Thyroid gland (tissue), 4 donors: Measurements from ENCODE around the gene DUSP28. TPM values are rescaled to one million over a fixed set of nuclear protein-coding genes. Genes with fewer than 3 reads are reported as not detected.

Experiments used
- DNase-seq, 2 donors: peaks; one replicate each; pipeline ENCODE4 v3.0.0-alpha.2; 2019
- H3K27ac ChIP-seq, 3 donors: fragments of 200-600 bp; sonication (generic); 1 replicate in 2 of 3; 2 replicates in 1 of 3; pipeline ENCODE4 v1.5.1; 2016 to 2019; ENCODE audit warnings: mild to moderate bottlenecking in 1 of 3, moderate library complexity in 1 of 3
- H3K27me3 ChIP-seq: fragments of 200-600 bp; sonication (generic); one replicate; pipeline ENCODE4 v1.5.1; 2019
- H3K36me3 ChIP-seq, 2 donors: fragments of 200-600 bp; sonication (generic); one replicate each; pipeline ENCODE4 v1.5.1; 2016 to 2019
- H3K4me1 ChIP-seq, 2 donors: fragments of 200-600 bp; sonication (generic); one replicate each; pipeline ENCODE4 v1.5.1; 2017 to 2019
- H3K4me3 ChIP-seq, 3 donors: fragments of 200-600 bp; sonication (generic); replicated peaks in 1 of 3; 1 replicate in 2 of 3; 2 replicates in 1 of 3; pipeline ENCODE4 v1.5.1; 2016; ENCODE audit warnings: mild to moderate bottlenecking in 1 of 3
- H3K9me3 ChIP-seq: fragments of 200-600 bp; sonication (generic); one replicate; pipeline ENCODE4 v1.5.1; 2017
- POLR2A ChIP-seq, 2 donors: fragments of 450-650 bp; IDR thresholded peaks; one replicate each; pipeline ENCODE4 v1.6.1; 2017; ENCODE audit warnings: antibody characterized with exemption in 2 of 2, mild to moderate bottlenecking in 2 of 2, moderate library complexity in 1 of 2
- WGBS, 2 donors: methylation state at CpG; one replicate each; pipeline ENCODE4 v1.1.5; 2017; 5-methylcytosine and 5-hydroxymethylcytosine counted together
- intact Hi-C: fragments of 100-400 bp; cut with DNase I; formaldehyde crosslinking; loops from one replicate; pipeline ENCODE4 v1.15.1; 2023
- total RNA-seq, 4 donors: library from RNA; depleted of rRNA; stranded (reverse); fragments of >200 nt; gene quantifications; one replicate each; pipeline ENCODE4 v1.2.3, GENCODE V29; 2016
- TF ChIP-seq, protein P1 (sequence below), 6 experiments: fragments of 200-600 bp in 3 of 6; fragments of 450-650 bp in 3 of 6; sonication (generic) in 3 of 6; IDR thresholded peaks; one replicate each; pipeline ENCODE4 v1.5.1; 2016 to 2019; ENCODE audit warnings: antibody characterized with exemption in 6 of 6, mild to moderate bottlenecking in 2 of 6, inconsistent platforms in 1 of 6, moderate library complexity in 1 of 6

DUSP28 gene
- total RNA-seq, 4 donors from 2014 or later: 6.6 to 12.5 (median 9.2) TPM

DNA sequence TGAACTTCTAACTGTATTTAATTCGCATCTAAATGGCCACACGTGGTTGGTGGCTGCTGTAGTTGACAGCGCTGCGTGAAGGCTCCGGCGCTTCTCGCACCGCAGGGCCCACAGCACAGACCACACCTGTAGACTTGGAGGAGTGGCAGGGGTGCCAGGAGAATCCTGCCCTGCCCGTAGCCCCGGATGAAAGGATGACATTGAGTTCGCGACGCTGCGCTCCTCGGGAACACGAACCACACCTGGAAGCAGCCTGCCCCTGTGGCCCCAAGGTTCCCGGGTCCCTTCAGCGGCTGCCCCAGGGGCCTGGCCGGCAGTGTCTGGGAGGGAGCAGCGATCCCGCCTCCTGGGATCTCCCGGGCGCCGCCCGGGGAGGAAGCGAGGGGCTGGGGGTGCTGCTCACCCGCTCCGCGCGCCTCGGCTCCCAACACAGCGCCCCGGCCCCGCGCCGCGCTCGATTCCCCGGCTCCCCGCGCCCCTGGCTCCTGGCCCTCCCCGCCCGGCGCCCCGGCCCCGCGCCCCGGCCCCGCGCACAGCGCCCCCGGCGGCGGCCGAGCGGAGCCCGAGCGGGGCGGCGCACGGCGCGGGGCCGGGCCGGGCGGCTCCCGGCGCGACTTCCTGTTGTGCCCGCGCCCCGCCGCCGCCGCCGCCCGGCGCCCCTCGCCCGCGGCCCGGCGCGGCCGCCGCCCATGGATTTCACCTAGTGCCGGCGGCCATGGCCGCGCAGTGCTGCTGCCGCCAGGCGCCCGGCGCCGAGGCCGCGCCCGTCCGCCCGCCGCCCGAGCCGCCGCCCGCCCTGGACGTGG is 7.9 kb downstream of the DUSP28 start, which contains the start of gene RNPEPL1:
TSS of gene RNPEPL1 (plus strand) at position 613 of the 806 bp plus-strand sequence. CDS start at position 716, 103 bp downstream.
- peak within 1 kb of the TSS; percentile 14 to 64 (median 46) for H3K4me3 ChIP-seq
- no peaks in the 10 kb centered on the region for H3K36me3 ChIP-seq
- TF ChIP-seq POLR2A (IDR thresholded peaks at IDR 0.05): peak in 1 of 2 donors; percentile 28
- TF ChIP-seq, protein P1, sequence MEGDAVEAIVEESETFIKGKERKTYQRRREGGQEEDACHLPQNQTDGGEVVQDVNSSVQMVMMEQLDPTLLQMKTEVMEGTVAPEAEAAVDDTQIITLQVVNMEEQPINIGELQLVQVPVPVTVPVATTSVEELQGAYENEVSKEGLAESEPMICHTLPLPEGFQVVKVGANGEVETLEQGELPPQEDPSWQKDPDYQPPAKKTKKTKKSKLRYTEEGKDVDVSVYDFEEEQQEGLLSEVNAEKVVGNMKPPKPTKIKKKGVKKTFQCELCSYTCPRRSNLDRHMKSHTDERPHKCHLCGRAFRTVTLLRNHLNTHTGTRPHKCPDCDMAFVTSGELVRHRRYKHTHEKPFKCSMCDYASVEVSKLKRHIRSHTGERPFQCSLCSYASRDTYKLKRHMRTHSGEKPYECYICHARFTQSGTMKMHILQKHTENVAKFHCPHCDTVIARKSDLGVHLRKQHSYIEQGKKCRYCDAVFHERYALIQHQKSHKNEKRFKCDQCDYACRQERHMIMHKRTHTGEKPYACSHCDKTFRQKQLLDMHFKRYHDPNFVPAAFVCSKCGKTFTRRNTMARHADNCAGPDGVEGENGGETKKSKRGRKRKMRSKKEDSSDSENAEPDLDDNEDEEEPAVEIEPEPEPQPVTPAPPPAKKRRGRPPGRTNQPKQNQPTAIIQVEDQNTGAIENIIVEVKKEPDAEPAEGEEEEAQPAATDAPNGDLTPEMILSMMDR (IDR thresholded peaks at IDR 0.05): peak in 1 of 6 experiments; percentile 3
- peaks cover 30 to 47% of the 10 kb centered on the region in 2 donors for H3K4me1 ChIP-seq
- intact Hi-C loops: loop anchor here (10.0 kb wide), 1 partner anchor 333 kb away; no protein-coding TSS in a partner anchor
- 0% methylated on average over 2 to 11 of the region's 106 CpGs for WGBS, 2 donors
- no peaks in the 10 kb centered on the region for H3K9me3 ChIP-seq
- no peaks in the 10 kb centered on the region for H3K27me3 ChIP-seq
- peak within 1 kb of the TSS; percentile 26 to 93 (median 86) for H3K27ac ChIP-seq
- DNase-seq: peak; percentile 57 to 59

DNA sequence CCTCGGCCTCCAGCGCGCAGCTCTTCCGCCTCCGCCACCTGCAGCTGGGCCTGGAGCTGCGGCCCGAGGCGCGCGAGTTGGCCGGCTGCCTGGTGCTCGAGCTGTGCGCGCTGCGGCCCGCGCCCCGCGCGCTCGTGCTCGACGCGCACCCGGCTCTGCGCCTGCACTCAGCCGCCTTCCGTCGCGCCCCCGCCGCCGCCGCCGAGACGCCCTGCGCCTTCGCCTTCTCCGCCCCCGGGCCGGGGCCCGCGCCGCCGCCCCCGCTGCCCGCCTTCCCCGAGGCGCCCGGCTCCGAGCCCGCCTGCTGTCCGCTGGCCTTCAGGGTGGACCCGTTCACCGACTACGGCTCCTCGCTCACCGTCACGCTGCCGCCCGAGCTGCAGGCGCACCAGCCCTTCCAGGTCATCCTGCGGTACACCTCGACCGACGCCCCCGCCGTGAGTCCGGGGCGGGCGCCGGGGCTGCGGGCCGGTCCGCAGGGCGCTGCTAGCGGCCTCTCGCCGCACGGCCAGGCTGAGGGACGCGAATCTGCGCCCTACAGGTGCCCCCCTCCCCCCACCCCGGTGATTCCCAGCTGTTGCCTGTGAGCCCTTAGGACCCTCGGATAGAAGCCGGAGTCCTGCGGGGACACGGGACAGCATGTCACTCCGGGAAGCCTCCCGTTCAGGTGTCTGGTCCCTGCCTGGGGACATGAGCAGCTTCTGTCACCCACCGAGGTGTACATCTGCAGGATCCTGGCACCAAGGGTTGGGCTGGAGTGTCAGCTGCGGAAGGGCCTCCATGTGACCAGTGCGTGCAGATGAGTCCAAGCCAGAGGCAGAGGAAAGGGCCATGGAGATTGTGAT is 8.7 kb downstream of the DUSP28 start:
- Histone ChIP-seq H3K9me3 (no peaks in the 10 kb centered on the region), H3K4me1 (peaks cover 30 to 47% of the 10 kb centered on the region in 2 donors), H3K27me3 (no peaks in the 10 kb centered on the region), H3K36me3 (peaks cover 0 to 4% of the 10 kb centered on the region in 2 donors), H3K27ac (peak overlapping the region in 2 of 3 donors; percentile 38 to 52), H3K4me3 (peak overlapping the region; percentile 14 to 64 (median 46))
- WGBS, 2 donors: 12% methylated on average over 18 of the region's 93 CpGs; no CpG with 5 or more reads in 1 of the 2 donors
- DNase-seq: peak; percentile 66 to 69
- TF ChIP-seq POLR2A (IDR thresholded peaks at IDR 0.05): peak in 1 of 2 donors; percentile 67
- TF ChIP-seq, protein P1 (IDR thresholded peaks at IDR 0.05): peak in 1 of 6 experiments; percentile 6
- intact Hi-C loops: loop anchor here (10.0 kb wide), 1 partner anchor 334 kb away; no protein-coding TSS in a partner anchor

DNA sequence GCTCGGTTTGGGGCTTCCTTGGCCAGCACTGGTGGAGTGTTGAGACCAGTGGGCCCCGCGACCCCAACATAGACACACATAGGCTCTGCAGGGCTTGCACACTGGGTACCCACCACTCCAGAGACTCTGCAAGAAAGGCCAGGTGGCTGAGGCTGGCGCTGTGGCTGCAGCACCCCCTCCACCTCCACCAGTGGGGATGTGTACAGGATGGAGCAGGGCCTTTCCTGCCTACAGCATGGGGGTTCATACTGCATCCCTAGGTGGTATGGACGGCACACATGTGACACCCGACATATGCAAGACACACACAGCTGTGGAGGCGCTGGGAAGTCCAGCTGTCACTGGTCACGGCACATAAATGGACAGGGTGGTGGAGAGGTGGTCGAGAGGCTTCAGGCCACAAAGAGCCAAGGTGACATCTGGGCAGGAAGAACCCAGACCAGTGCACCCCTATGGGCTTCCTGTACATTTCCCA is 9.4 kb downstream of the DUSP28 start:
- WGBS, 2 donors: 79 to 92% methylated on average over 4 to 8 of the region's 9 CpGs
- Histone ChIP-seq H3K4me3 (peak overlapping the region in 2 of 3 donors; percentile 14 to 64), H3K27ac (no peak overlapping the region), H3K4me1 (peaks cover 30 to 47% of the 10 kb centered on the region in 2 donors), H3K36me3 (peaks cover 4% of the 10 kb centered on the region in 2 donors), H3K9me3 (no peaks in the 10 kb centered on the region), H3K27me3 (no peaks in the 10 kb centered on the region)
- TF ChIP-seq, protein P1 (IDR thresholded peaks at IDR 0.05): no peak
- no peak for TF ChIP-seq POLR2A (IDR thresholded peaks at IDR 0.05)
- intact Hi-C loops: loop anchor here (10.0 kb wide), 1 partner anchor 335 kb away; no protein-coding TSS in a partner anchor
- DNase-seq: no peak

DNA sequence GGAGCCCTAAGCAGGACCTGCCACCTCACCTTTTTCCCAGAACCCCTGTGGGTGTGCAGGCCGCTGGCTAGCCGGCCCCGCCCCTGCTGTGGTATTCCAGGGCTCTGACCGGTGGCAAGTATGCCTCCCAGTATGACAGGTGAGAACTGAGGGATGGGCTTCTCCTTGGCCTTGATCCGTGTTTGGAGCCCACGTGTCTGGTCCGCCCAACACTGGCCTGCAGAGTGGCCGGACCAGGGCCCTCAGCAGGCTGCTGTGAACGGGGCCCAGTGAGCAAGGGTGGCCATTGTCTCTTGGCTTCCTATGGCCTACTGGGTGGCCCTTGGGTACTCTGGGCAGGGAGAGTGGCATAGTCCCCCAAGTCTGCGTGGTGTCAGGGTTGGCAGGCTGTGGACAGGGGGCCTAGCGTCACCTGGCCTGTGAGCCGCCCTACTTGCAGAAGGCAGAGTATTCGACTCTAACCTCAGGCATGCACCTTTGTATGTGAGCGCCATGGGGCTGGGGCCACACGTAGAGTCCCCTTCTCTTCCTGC is 9.9 kb downstream of the DUSP28 start:
- no peaks in the 10 kb centered on the region for H3K27me3 ChIP-seq
- H3K4me1 ChIP-seq: peaks cover 30 to 45% of the 10 kb centered on the region in 2 donors
- WGBS, 2 donors: 94 to 95% methylated on average over 8 to 14 of the region's 15 CpGs
- no peak overlapping the region for H3K4me3 ChIP-seq
- DNase-seq: peak in 1 of 2 donors; percentile 0
- TF ChIP-seq, protein P1 (IDR thresholded peaks at IDR 0.05): no peak
- TF ChIP-seq POLR2A (IDR thresholded peaks at IDR 0.05): no peak
- peaks cover 5 to 10% of the 10 kb centered on the region in 2 donors for H3K36me3 ChIP-seq
- no peak overlapping the region for H3K27ac ChIP-seq
- intact Hi-C loops: loop anchor here (10.0 kb wide), 1 partner anchor 335 kb away; no protein-coding TSS in a partner anchor
- H3K9me3 ChIP-seq: no peaks in the 10 kb centered on the region
